H1 (cell line): Measurements from ENCODE around the gene TRIM67. TPM values are rescaled to one million over a fixed set of nuclear protein-coding genes. Genes with fewer than 3 reads are reported as not detected.

Experiments used
- CTCF ChIA-PET: fragments of 300-600 bp; sonication (Branson Sonifier 250); formaldehyde crosslinking; loops from one replicate; lab custom pipeline; 2021; ENCODE audit not compliant: partially characterized antibody; lab: Charles Lee
- POLR2A ChIA-PET: fragments of 300-600 bp; sonication (Branson Sonifier 250); formaldehyde crosslinking; loops from one replicate; lab custom pipeline; 2021; ENCODE audit warnings: inconsistent platforms; ENCODE audit not compliant: partially characterized antibody; lab: Charles Lee
- DNase-seq, 2 experiments: peaks; one replicate each; pipeline versions ENCODE4 v3.0.0 to v3.0.0-alpha.2; 2010 to 2022; ENCODE audit warnings: low spot score in 2 of 2, low read depth in 1 of 2, mixed read lengths in 1 of 2
- FAIRE-seq: peaks from 2 replicates; lab custom pipeline; 2011; peaks lifted over from hg19 to GRCh38; lab: Jason Lieb, UNC
- H2AFZ ChIP-seq: 2 replicates; pipeline ENCODE4 v1.8.1; 2012; ENCODE audit warnings: low read length, inconsistent platforms
- H2AK5ac ChIP-seq: 2 replicates; pipeline ENCODE4 v1.6.1; 2013; ENCODE audit warnings: low read depth, low read length
- H2BK120ac ChIP-seq: replicated peaks from 2 replicates; pipeline ENCODE3; 2013; ENCODE audit warnings: low read depth, low read length, inconsistent platforms
- H2BK12ac ChIP-seq: 2 replicates; pipeline ENCODE4 v1.6.1; 2013; ENCODE audit warnings: low read depth, low read length
- H2BK15ac ChIP-seq: 2 replicates; pipeline ENCODE4 v1.6.1; 2013; ENCODE audit warnings: low read length
- H2BK20ac ChIP-seq: 2 replicates; pipeline ENCODE4 v1.6.1; 2013; ENCODE audit warnings: low read length
- H2BK5ac ChIP-seq: 2 replicates; pipeline ENCODE4 v1.6.1; 2013; ENCODE audit warnings: low read depth, low read length
- H3K14ac ChIP-seq: 2 replicates; pipeline ENCODE4 v1.6.1; 2013; ENCODE audit warnings: inconsistent platforms; ENCODE audit not compliant: insufficient read length
- H3K18ac ChIP-seq: 2 replicates; pipeline ENCODE4 v1.6.1; 2013; ENCODE audit warnings: low read length; ENCODE audit errors: extremely low read depth
- H3K23ac ChIP-seq: 2 replicates; pipeline ENCODE4 v1.6.1; 2013; ENCODE audit warnings: inconsistent platforms; ENCODE audit not compliant: insufficient read length
- H3K23me2 ChIP-seq: 2 replicates; pipeline ENCODE4 v1.6.1; 2013; ENCODE audit warnings: low read depth, low read length
- H3K27ac ChIP-seq: 2 replicates; pipeline ENCODE4 v1.6.1; 2011; ENCODE audit warnings: low read depth, low read length, inconsistent platforms
- H3K27me3 ChIP-seq, 4 experiments: replicated peaks in 1 of 4; 1 replicate in 1 of 4; 2 replicates in 3 of 4; pipeline versions ENCODE4 v1.6.1 to v1.8.1; 2011 to 2013; ENCODE audit warnings: low read length in 3 of 4, mild to moderate bottlenecking in 3 of 4, inconsistent platforms in 2 of 4, mixed read lengths in 2 of 4, moderate library complexity in 1 of 4; ENCODE audit not compliant: control insufficient read depth in 3 of 4, insufficient read depth in 3 of 4; ENCODE audit errors: extremely low read depth in 1 of 4
- H3K36me3 ChIP-seq, 4 experiments: 2 replicates each; pipeline versions ENCODE4 v1.6.1 to v1.8.1; 2011 to 2013; ENCODE audit warnings: mild to moderate bottlenecking in 4 of 4, low read length in 3 of 4, moderate library complexity in 2 of 4, control low read depth in 1 of 4, inconsistent platforms in 1 of 4; ENCODE audit not compliant: insufficient read depth in 4 of 4, control insufficient read depth in 2 of 4
- H3K4ac ChIP-seq: replicated peaks from 2 replicates; pipeline ENCODE3; 2013; ENCODE audit warnings: low read length, low read depth, mixed read lengths, inconsistent platforms; ENCODE audit not compliant: insufficient read length
- H3K4me1 ChIP-seq, 4 experiments: replicated peaks in 1 of 4; 1 replicate in 1 of 4; 2 replicates in 3 of 4; pipeline versions ENCODE4 v1.6.1 to v1.8.1; 2011 to 2013; ENCODE audit warnings: low read length in 3 of 4, inconsistent platforms in 2 of 4, mixed read lengths in 1 of 4; ENCODE audit not compliant: insufficient read depth in 4 of 4, control insufficient read depth in 3 of 4
- H3K4me2 ChIP-seq, 2 experiments: 2 replicates each; pipeline versions ENCODE4 v1.6.1 to v1.8.1; 2011 to 2013; ENCODE audit warnings: low read depth in 2 of 2, low read length in 2 of 2, control low read depth in 1 of 2, inconsistent platforms in 1 of 2, mild to moderate bottlenecking in 1 of 2; ENCODE audit not compliant: insufficient read depth in 1 of 2
- H3K4me3 ChIP-seq, 4 experiments: fragments of 200-600, 300-600 bp in 1 of 4; sonication (generic), shearing (Covaris generic), sonication (Bioruptor Twin) in 1 of 4; 2 replicates each; pipeline versions ENCODE4 v1.5.1 to v1.8.1; 2011 to 2016; ENCODE audit warnings: low read length in 4 of 4, low read depth in 3 of 4, control low read depth in 2 of 4, inconsistent platforms in 2 of 4, mild to moderate bottlenecking in 2 of 4, mixed read lengths in 1 of 4, moderate library complexity in 1 of 4; ENCODE audit not compliant: insufficient read depth in 2 of 4; ENCODE audit errors: extremely low read depth in 1 of 4
- H3K56ac ChIP-seq: replicated peaks from 2 replicates; pipeline ENCODE3; 2013; ENCODE audit warnings: low read depth, mild to moderate bottlenecking, mixed read lengths, low read length, inconsistent platforms; ENCODE audit not compliant: insufficient read length
- H3K79me1 ChIP-seq: 2 replicates; pipeline ENCODE4 v1.6.1; 2013; ENCODE audit warnings: low read depth, low read length, control low read depth
- H3K79me2 ChIP-seq, 2 experiments: 2 replicates each; pipeline versions ENCODE4 v1.6.1 to v1.8.1; 2012 to 2013; ENCODE audit warnings: low read length in 2 of 2, mild to moderate bottlenecking in 2 of 2, inconsistent platforms in 1 of 2; ENCODE audit not compliant: insufficient read depth in 2 of 2, control insufficient read depth in 1 of 2
- H3K9ac ChIP-seq, 4 experiments: replicated peaks in 1 of 4; 1 replicate in 1 of 4; 2 replicates in 3 of 4; pipeline versions ENCODE4 v1.6.1 to v1.8.1; 2011 to 2013; ENCODE audit warnings: low read depth in 3 of 4, low read length in 3 of 4, control low read depth in 2 of 4, mild to moderate bottlenecking in 2 of 4, moderate library complexity in 2 of 4, inconsistent platforms in 1 of 4; ENCODE audit errors: extremely low read depth in 1 of 4
- H3K9me3 ChIP-seq, 2 experiments: 2 replicates each; pipeline versions ENCODE4 v1.6.1 to v1.8.1; 2012 to 2013; ENCODE audit warnings: mild to moderate bottlenecking in 2 of 2, moderate library complexity in 2 of 2, control low read depth in 1 of 2, inconsistent platforms in 1 of 2, low read depth in 1 of 2, low read length in 1 of 2, mixed read lengths in 1 of 2; ENCODE audit not compliant: insufficient read depth in 2 of 2
- H4K20me1 ChIP-seq, 2 experiments: replicated peaks in 1 of 2; 2 replicates each; pipeline versions ENCODE3 to v1.8.1; 2011 to 2013; ENCODE audit warnings: inconsistent platforms in 2 of 2, low read length in 2 of 2, mild to moderate bottlenecking in 1 of 2; ENCODE audit not compliant: insufficient read depth in 2 of 2, control insufficient read depth in 1 of 2
- H4K5ac ChIP-seq: 2 replicates; pipeline ENCODE4 v1.6.1; 2013; ENCODE audit warnings: low read length, low read depth, mixed read lengths, inconsistent platforms; ENCODE audit not compliant: insufficient read length
- H4K8ac ChIP-seq: 2 replicates; pipeline ENCODE4 v1.8.0; 2013; ENCODE audit warnings: mild to moderate bottlenecking, moderate library complexity, low read length, inconsistent platforms; ENCODE audit not compliant: insufficient read depth; ENCODE audit errors: extremely low read depth
- H4K91ac ChIP-seq: replicated peaks from 2 replicates; pipeline ENCODE3; 2013; ENCODE audit warnings: low read length, mixed read lengths, inconsistent platforms; ENCODE audit not compliant: insufficient read length
- CEBPB ChIP-seq: IDR thresholded peaks from 2 replicates; pipeline ENCODE4 v1.6.1; 2012; ENCODE audit warnings: low read depth, low read length
- KDM1A ChIP-seq: fragments of 200-600, 300-600 bp; sonication (generic); IDR thresholded peaks from 2 replicates; pipeline ENCODE4 v1.7.1; 2016; ENCODE audit warnings: mild to moderate bottlenecking, low read length, borderline replicate concordance
- MAX ChIP-seq: IDR thresholded peaks from 2 replicates; pipeline ENCODE4 v1.6.1; 2012; ENCODE audit warnings: inconsistent platforms
- TCF12 ChIP-seq: IDR thresholded peaks from 2 replicates; pipeline ENCODE4 v1.6.1; 2011; ENCODE audit warnings: low read depth, mild to moderate bottlenecking, low read length
- WGBS, 2 experiments: shearing (Covaris generic) in 1 of 2; methylation state at CpG; one replicate each; pipeline versions ENCODE4 v1.1.6 to v1.1.7; 2013 to 2015; ENCODE audit warnings: low lambda C conversion rate in 2 of 2, mixed read lengths in 2 of 2, inconsistent platforms in 1 of 2, low coverage in 1 of 2, missing lambda C conversion rate in 1 of 2; ENCODE audit not compliant: insufficient replicate concordance in 2 of 2, insufficient coverage in 1 of 2, insufficient read length in 1 of 2; ENCODE audit errors: extremely low coverage in 1 of 2, missing lambda C conversion rate in 1 of 2; 5-methylcytosine and 5-hydroxymethylcytosine counted together
- polyA plus RNA-seq, 7 experiments: library from polyadenylated mRNA; depleted of rRNA in 3 of 7; stranded (reverse) in 5 of 7; unstranded in 2 of 7; fragments of >200 nt in 5 of 7; fragments of 200-250 nt in 2 of 7; gene quantifications; 1 replicate in 5 of 7; 2 replicates in 1 of 7; 4 replicates in 1 of 7; pipeline versions ENCODE4 v1.2.1 to v1.2.3, GENCODE V29; 2011 to 2013; ENCODE audit warnings: missing spikeins in 2 of 7, mixed read lengths in 2 of 7
- total RNA-seq: library from RNA; stranded (reverse); fragmentation: NEBNext Ultra II Directional; extraction: Animal tissue kit (Norgen Biotek cat#: 25700); gene quantifications from 2 replicates; pipeline ENCODE4 v1.2.1, GENCODE V29; 2021

TRIM67 gene
- total and polyA plus RNA-seq, 2 of the 8 experiments (the other 6 are each of a cell fraction or from before 2014, with no cell fraction given): under 0.01 TPM; not detected in 1

- H2BK20ac ChIP-seq: no peak overlapping the region
- no peak overlapping the region for H2BK5ac ChIP-seq
- H4K5ac ChIP-seq: no peak overlapping the region
- TF ChIP-seq MAX (no peak), TCF12 (no peak), CEBPB (no peak), KDM1A (no peak)
- no peak overlapping the region for H2AFZ ChIP-seq
- peak overlapping the region; percentile 76 to 95; a peak in 3 of 4 replicates for H3K4me2 ChIP-seq
- H3K27ac ChIP-seq: no peak overlapping the region
- H2BK15ac ChIP-seq: no peak overlapping the region
- H3K14ac ChIP-seq: no peak overlapping the region
- DNase-seq (no peak), FAIRE-seq (no peak)
- no peak overlapping the region for H4K8ac ChIP-seq
- H3K9me3 ChIP-seq: no peaks in the 10 kb centered on the region
- peaks cover 5 to 8% (median 6%) of the 10 kb centered on the region in 4 experiments; a peak in 5 of 8 replicates for H3K36me3 ChIP-seq
- ChIA-PET CTCF (interaction anchor here (0.7 kb wide), 1 partner anchor 806 kb away, joined by 3 read pairs; no protein-coding TSS in a partner anchor), POLR2A (interaction anchor here (0.5 to 1.3 kb wide), 2 partner anchors 10 to 19 kb away, joined by 3 to 4 read pairs; no protein-coding TSS in a partner anchor)
- no peak overlapping the region for H2BK12ac ChIP-seq
- no peak overlapping the region for H2AK5ac ChIP-seq
- H4K91ac ChIP-seq: no peak overlapping the region
- no peak overlapping the region for H3K18ac ChIP-seq
- peaks cover 7% of the 10 kb centered on the region for H3K23me2 ChIP-seq
- peaks cover 3% of the 10 kb centered on the region; the same call in 1 of the 2 replicates for H3K79me1 ChIP-seq
- WGBS, 2 experiments: 86% methylated on average over 5 of the region's 5 CpGs; no CpG with 5 or more reads in 1 of the 2 experiments
- no peak overlapping the region for H3K23ac ChIP-seq
- no peak overlapping the region for H2BK120ac ChIP-seq
- peaks cover 0 to 2% (median 0%) of the 10 kb centered on the region in 4 experiments; a peak in 1 of 7 replicates for H3K4me1 ChIP-seq
- no peaks in the 10 kb centered on the region for H3K27me3 ChIP-seq
- peaks cover 0 to 3% of the 10 kb centered on the region in 2 experiments for H4K20me1 ChIP-seq
- peak overlapping the region in 3 of 4 experiments; percentile 85 to 98 (median 94); a peak in 3 of 8 replicates for H3K4me3 ChIP-seq
- no peak overlapping the region for H3K9ac ChIP-seq
- H3K4ac ChIP-seq: no peak overlapping the region
- peaks cover 3 to 47% of the 10 kb centered on the region in 2 experiments; a peak in 3 of 4 replicates for H3K79me2 ChIP-seq
- H3K56ac ChIP-seq: no peak overlapping the region
Measured at GRCh38 chr1:231242516-231243198, 80.8 kb downstream of the TRIM67 start.
